Aorta (tissue), 5 donors: ENCODE measurements around the gene RABIF. TPM values are rescaled to one million over a fixed set of nuclear protein-coding genes. Genes with fewer than 3 reads are reported as not detected.
"Not testable (repeated sequence)": the region's sequence is repeated elsewhere in the genome, so short reads cannot be mapped to it uniquely, and the experiment has no call there.

ENCODE experiments used
- ATAC-seq: fragments of 200-7000 bp; cut with Tn5 transposase; one replicate; pipeline ENCODE4 v1.9.1; 2022; ENCODE audit warnings: moderate library complexity; ENCODE audit not compliant: low FRiP score
- DNase-seq, 2 donors: peaks; one replicate each; pipeline ENCODE4 v3.0.0-alpha.2; 2020
- H3K27ac ChIP-seq, 2 donors: one replicate each; pipeline ENCODE4 v1.5.1; 2013; ENCODE audit warnings: low read length in 2 of 2, mild to moderate bottlenecking in 2 of 2, moderate library complexity in 2 of 2, control low read depth in 1 of 2, inconsistent platforms in 1 of 2, low read depth in 1 of 2
- H3K27me3 ChIP-seq, 2 donors: one replicate each; pipeline ENCODE4 v1.6.1; 2013; ENCODE audit warnings: control low read depth in 1 of 2, low read length in 1 of 2, mild to moderate bottlenecking in 1 of 2, moderate library complexity in 1 of 2; ENCODE audit not compliant: insufficient read depth in 2 of 2, control insufficient read depth in 1 of 2
- H3K36me3 ChIP-seq, 2 donors: one replicate each; pipeline ENCODE4 v1.6.1; 2013; ENCODE audit warnings: control low read depth in 1 of 2, low read length in 1 of 2, mild to moderate bottlenecking in 1 of 2; ENCODE audit not compliant: insufficient read depth in 2 of 2, control insufficient read depth in 1 of 2
- H3K4me1 ChIP-seq, 2 donors: one replicate each; pipeline ENCODE4 v1.6.1; 2013; ENCODE audit warnings: low read length in 2 of 2, control low read depth in 1 of 2, mild to moderate bottlenecking in 1 of 2, moderate library complexity in 1 of 2; ENCODE audit not compliant: insufficient read depth in 2 of 2, control insufficient read depth in 1 of 2
- H3K4me3 ChIP-seq, 2 donors: one replicate each; pipeline ENCODE4 v1.5.1; 2013; ENCODE audit warnings: low read length in 2 of 2, control low read depth in 1 of 2, mild to moderate bottlenecking in 1 of 2
- H3K9me3 ChIP-seq: one replicate; pipeline ENCODE4 v1.6.1; 2013; ENCODE audit warnings: mild to moderate bottlenecking, low read length; ENCODE audit not compliant: control insufficient read depth
- WGBS, 2 donors: extraction: QIAGEN DNeasy Blood & Tissue Kit; methylation state at CpG; one replicate each; pipeline ENCODE4 v1.1.7; 2013; 5-methylcytosine and 5-hydroxymethylcytosine counted together
- intact Hi-C, 2 donors: fragments of 100-400 bp; cut with DNase I; formaldehyde crosslinking; loops; one replicate each; pipeline versions ENCODE4 v1.14.2 to v1.15.0; 2022
- polyA plus RNA-seq, 2 donors: library from polyadenylated mRNA; stranded (reverse); fragments of 200-250 nt; gene quantifications; one replicate each; pipeline ENCODE4 v1.2.3, GENCODE V29; 2013
- total RNA-seq, 2 donors: library from RNA; stranded (reverse); fragmentation: NEBNext Ultra II Directional; extraction: Animal tissue kit (Norgen Biotek cat#: 25700); gene quantifications; one replicate each; pipeline ENCODE4 v1.2.1, GENCODE V29; 2021
- donor health status: healthy with polysubstance abuse.
- donor health status: Bipolar disorder and iron deficiency.
- donor health status: DM: no; HTN: no; CAD: no.
- donor health status: DM: no; HTN: no; CAD: no.
- donor health status: DM: yes; HTN: yes; CAD: no.

The RABIF gene
- total and polyA plus RNA-seq, 4 donors = 4.0 to 7.5 (median 6.6) TPM

DNA sequence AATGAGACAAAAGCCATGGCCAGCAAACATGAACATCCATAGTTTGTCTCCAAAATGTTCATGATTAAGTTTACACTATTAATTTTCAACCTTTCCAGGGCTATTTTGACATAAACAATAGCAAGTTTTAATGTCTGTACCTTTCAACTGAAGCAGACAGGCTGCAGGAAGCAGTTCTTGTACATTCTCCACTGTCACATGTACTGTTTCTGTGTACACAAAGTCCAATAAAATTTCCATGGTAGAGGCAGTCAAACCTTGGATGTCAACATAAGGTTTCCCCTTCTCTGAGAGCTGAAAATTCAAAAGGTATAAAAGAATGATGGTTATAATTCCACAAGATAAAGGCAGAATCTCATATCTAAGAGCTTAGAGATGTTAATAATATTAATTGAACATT is 30.7 kb upstream of the RABIF start:
- Histone ChIP-seq H3K4me3 (no peak overlapping the region), H3K27me3 (no peaks in the 10 kb centered on the region), H3K27ac (no peak overlapping the region), H3K4me1 (no peaks in the 10 kb centered on the region), H3K9me3 (no peaks in the 10 kb centered on the region), H3K36me3 (peaks cover 3 to 10% of the 10 kb centered on the region in 2 donors)
- ATAC-seq (no peak), DNase-seq (no peak)
- intact Hi-C loops = no loop called here

GRCh38 chr1:202915146-202915545 is 26.2 kb upstream of the RABIF start:
- H3K4me3 ChIP-seq = no peak overlapping the region
- no peak overlapping the region for H3K27ac ChIP-seq
- no peaks in the 10 kb centered on the region for H3K27me3 ChIP-seq
- H3K36me3 ChIP-seq = peaks cover 3 to 22% of the 10 kb centered on the region in 2 donors
- H3K4me1 ChIP-seq = no peaks in the 10 kb centered on the region
- DNase-seq (no peak), ATAC-seq (no peak)
- no peaks in the 10 kb centered on the region for H3K9me3 ChIP-seq
- intact Hi-C loops = no loop called here

DNA sequence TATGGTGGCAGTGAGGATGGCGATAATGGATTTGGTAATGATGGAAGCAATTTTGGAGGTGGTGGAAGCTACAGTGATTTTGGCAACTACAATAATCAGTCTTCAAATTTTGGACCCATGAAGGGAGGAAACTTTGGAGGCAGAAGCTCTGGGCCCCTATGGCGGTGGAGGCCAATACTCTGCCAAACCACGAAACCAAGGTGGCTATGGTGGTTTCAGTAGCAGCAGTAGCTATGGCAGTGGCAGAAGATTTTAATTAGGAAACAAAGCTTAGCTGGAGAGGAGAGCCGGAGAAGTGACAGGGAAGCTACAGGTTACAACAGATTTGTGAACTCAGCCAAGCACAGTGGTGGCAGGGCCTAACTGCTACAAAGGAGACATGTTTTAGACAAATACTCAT is 23.5 kb upstream of the RABIF start:
- peaks cover 6 to 22% of the 10 kb centered on the region in 2 donors for H3K36me3 ChIP-seq
- intact Hi-C loops = not testable (repeated sequence)

DNA sequence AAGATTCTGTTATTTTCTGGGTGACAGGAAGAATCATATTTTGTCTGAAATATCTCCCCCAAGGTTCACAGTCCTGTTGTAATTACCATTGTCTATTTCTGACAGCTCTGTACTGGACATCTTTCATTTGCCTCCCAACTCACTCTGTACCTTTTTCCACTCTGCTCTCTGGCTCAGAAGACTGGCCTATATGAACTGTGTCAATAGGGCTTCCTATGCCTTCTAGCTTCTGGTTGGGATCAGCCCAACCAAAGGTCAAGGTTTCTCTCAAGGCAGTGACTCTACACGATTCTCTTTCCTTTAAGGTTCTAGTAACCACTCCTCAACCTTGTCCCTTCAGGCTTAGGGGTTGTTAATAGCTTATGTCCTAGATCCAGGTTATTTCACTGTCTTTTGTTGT is 20.5 kb upstream of the RABIF start:
- Histone ChIP-seq H3K27ac (no peak overlapping the region), H3K4me1 (no peaks in the 10 kb centered on the region), H3K9me3 (no peaks in the 10 kb centered on the region), H3K4me3 (no peak overlapping the region), H3K27me3 (no peaks in the 10 kb centered on the region), H3K36me3 (peaks cover 3 to 13% of the 10 kb centered on the region in 2 donors)
- WGBS, 2 donors = 88 to 89% methylated on average over 1 of the region's 1 CpG
- intact Hi-C loops = no loop called here
- DNase-seq (no peak), ATAC-seq (no peak)

More for the DNA sequence above, 23.5 kb upstream of the RABIF start:
- not testable (repeated sequence) for H3K27me3 ChIP-seq, H3K4me3 ChIP-seq, DNase-seq, H3K27ac ChIP-seq, ATAC-seq, H3K9me3 ChIP-seq, H3K4me1 ChIP-seq
- 97 to 98% methylated on average over 4 of the region's 4 CpGs for WGBS, 2 donors

DNA sequence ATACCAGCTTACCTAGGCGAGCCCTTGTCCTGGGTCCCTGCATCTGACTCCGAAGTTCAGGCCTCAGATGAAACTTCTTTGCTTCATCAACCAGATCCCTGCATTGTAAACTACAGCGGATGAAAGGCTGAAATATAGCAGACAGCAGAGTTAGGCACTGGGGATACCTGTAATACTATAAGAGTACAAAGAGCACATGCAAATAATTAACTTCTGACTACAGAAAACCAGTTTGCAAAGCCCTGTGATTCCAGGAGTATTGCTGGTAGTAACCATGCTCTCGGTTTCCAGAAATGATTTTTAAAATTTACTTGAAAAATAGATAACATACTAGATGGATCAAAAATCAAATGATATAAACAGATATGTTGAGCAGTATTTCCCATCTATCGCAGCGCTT is 20.0 kb upstream of the RABIF start:
- DNase-seq (no peak), ATAC-seq (no peak)
- H3K27ac ChIP-seq = no peak overlapping the region
- intact Hi-C loops = no loop called here
- no peaks in the 10 kb centered on the region for H3K27me3 ChIP-seq
- no peaks in the 10 kb centered on the region for H3K9me3 ChIP-seq
- 95 to 97% methylated on average over 6 of the region's 6 CpGs for WGBS, 2 donors
- no peak overlapping the region for H3K4me3 ChIP-seq
- H3K36me3 ChIP-seq = peaks cover 3 to 12% of the 10 kb centered on the region in 2 donors
- H3K4me1 ChIP-seq = no peaks in the 10 kb centered on the region

GRCh38 chr1:202905331-202905730 is 16.4 kb upstream of the RABIF start:
- Histone ChIP-seq H3K27ac (no peak overlapping the region), H3K4me1 (no peaks in the 10 kb centered on the region), H3K36me3 (peaks cover 3 to 4% of the 10 kb centered on the region in 2 donors), H3K9me3 (no peaks in the 10 kb centered on the region), H3K4me3 (no peak overlapping the region), H3K27me3 (no peaks in the 10 kb centered on the region)
- DNase-seq (no peak), ATAC-seq (no peak)
- intact Hi-C loops = no loop called here
- WGBS, 2 donors = 73 to 96% methylated on average over 4 of the region's 4 CpGs

GRCh38 chr1:202903808-202904207 is 14.9 kb upstream of the RABIF start:
- 90 to 92% methylated on average over 5 of the region's 5 CpGs for WGBS, 2 donors
- H3K27me3 ChIP-seq, H3K27ac ChIP-seq, H3K36me3 ChIP-seq, H3K4me1 ChIP-seq, DNase-seq, H3K4me3 ChIP-seq, ATAC-seq, H3K9me3 ChIP-seq, intact Hi-C loops: not testable (repeated sequence)

DNA sequence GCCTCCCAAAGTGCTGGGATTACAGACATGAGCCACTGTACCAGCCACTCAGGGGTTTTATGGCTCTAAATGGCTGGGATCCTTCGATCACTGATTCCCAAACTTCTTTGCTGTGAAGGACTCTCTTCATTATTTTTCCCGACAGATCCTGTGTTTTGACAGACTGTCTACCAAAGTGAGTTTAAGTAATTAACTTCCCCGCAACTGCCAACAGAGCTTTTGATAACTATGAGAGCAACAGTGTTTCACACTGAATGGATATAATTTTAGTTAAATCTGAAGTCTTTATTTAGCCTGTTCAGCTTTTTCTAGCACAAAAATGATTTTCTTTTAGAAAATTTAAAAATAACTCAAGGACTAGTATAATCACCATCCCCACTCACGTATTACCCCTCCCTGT is 12.6 kb upstream of the RABIF start:
- Histone ChIP-seq H3K27me3 (no peaks in the 10 kb centered on the region), H3K4me1 (no peaks in the 10 kb centered on the region), H3K27ac (no peak overlapping the region), H3K36me3 (peaks cover 2 to 4% of the 10 kb centered on the region in 2 donors), H3K9me3 (no peaks in the 10 kb centered on the region), H3K4me3 (no peak overlapping the region)
- intact Hi-C loops = no loop called here
- ATAC-seq (no peak), DNase-seq (no peak)
- 83 to 86% methylated on average over 4 of the region's 4 CpGs for WGBS, 2 donors

GRCh38 chr1:202892501-202892900 is 3.6 kb upstream of the RABIF start:
- WGBS, 2 donors = 94 to 97% methylated on average over 7 of the region's 7 CpGs
- H3K27me3 ChIP-seq = no peaks in the 10 kb centered on the region
- H3K4me3 ChIP-seq = no peak overlapping the region
- peaks cover 3 to 11% of the 10 kb centered on the region in 2 donors for H3K36me3 ChIP-seq
- H3K4me1 ChIP-seq = no peaks in the 10 kb centered on the region
- H3K27ac ChIP-seq = no peak overlapping the region
- intact Hi-C loops = no loop called here
- no peak for DNase-seq
- no peaks in the 10 kb centered on the region for H3K9me3 ChIP-seq
- ATAC-seq = no peak
